KOPT-K1 (cell line): ENCODE results near the gene TNNI3.
"Not testable (repeated sequence)": the region's sequence is repeated elsewhere in the genome, so short reads cannot be mapped to it uniquely, and the experiment has no call there.

Experiments used
- H3K27ac ChIP-seq: fragments of 200-600 bp; sonication (generic); 2 replicates; pipeline ENCODE4 v1.5.1; 2016; ENCODE audit warnings: antibody characterized with exemption, mild to moderate bottlenecking, low read depth, low read length; ENCODE audit not compliant: poor library complexity, severe bottlenecking
- H3K36me3 ChIP-seq: fragments of 200-600 bp; sonication (generic); 2 replicates; pipeline ENCODE4 v1.5.1; 2017; ENCODE audit warnings: antibody characterized with exemption, mild to moderate bottlenecking, low read length, moderate library complexity; ENCODE audit not compliant: insufficient read depth
- H3K9me3 ChIP-seq: fragments of 200-600 bp; sonication (generic); 2 replicates; pipeline ENCODE4 v1.5.1; 2017; ENCODE audit warnings: antibody characterized with exemption, low read length, mild to moderate bottlenecking; ENCODE audit not compliant: insufficient read depth, poor library complexity, severe bottlenecking

Gene TNNI3

GRCh38 chr19:55157064-55157908 is at the start of gene TNNI3:
TNNI3 (minus strand) TSS chr19:55157732; CDS start chr19:55157589, 143 bp downstream.
- Histone ChIP-seq H3K27ac (no peak within 1 kb of the TSS), H3K36me3 (no peaks in the 10 kb centered on the region), H3K9me3 (no peaks in the 10 kb centered on the region)

- Histone ChIP-seq H3K27ac (no peak overlapping the region), H3K9me3 (no peaks in the 10 kb centered on the region), H3K36me3 (no peaks in the 10 kb centered on the region)
These were observed 49.4 kb upstream of the TNNI3 start for GRCh38 chr19:55206664-55207500.

- not testable (repeated sequence) for H3K27ac ChIP-seq, H3K36me3 ChIP-seq, H3K9me3 ChIP-seq
These were observed 44.7 kb upstream of the TNNI3 start for GRCh38 chr19:55202199-55202598.

DNA sequence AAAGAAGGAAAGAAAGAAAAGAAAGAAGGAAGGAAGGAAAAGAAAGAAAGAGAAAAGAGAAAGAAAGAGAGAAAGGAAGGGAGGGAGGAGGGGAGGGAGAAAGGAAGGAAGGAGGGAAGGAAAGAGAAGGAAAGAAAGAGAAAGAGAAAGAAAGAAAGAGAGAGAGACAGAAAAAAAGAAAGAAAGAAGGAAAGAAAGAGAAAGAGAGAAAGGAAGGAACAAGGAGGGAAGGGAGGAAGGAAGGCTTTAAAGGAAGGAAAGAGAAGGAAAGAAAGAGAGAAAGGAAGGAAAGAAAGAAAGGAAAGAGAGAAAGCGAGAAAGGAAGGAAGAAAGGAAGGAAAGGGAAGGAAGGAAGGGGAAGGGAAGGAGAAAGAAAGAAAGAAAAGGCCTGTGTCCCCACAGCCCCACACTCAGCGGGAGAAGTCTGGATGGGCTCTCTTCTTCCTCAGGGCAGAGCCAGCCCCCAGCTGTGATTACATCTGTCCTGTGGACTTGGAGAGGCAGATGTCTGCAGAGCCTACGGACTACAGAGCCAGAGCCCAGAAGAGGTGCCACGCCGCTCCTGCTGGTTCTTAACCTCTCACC is 42.2 kb upstream of the TNNI3 start:
- Histone ChIP-seq H3K36me3 (no peaks in the 10 kb centered on the region), H3K27ac (no peak overlapping the region), H3K9me3 (no peaks in the 10 kb centered on the region)

- Histone ChIP-seq H3K27ac (no peak overlapping the region), H3K36me3 (no peaks in the 10 kb centered on the region), H3K9me3 (no peaks in the 10 kb centered on the region)
These were observed 41.1 kb upstream of the TNNI3 start for GRCh38 chr19:55198651-55199050.

DNA sequence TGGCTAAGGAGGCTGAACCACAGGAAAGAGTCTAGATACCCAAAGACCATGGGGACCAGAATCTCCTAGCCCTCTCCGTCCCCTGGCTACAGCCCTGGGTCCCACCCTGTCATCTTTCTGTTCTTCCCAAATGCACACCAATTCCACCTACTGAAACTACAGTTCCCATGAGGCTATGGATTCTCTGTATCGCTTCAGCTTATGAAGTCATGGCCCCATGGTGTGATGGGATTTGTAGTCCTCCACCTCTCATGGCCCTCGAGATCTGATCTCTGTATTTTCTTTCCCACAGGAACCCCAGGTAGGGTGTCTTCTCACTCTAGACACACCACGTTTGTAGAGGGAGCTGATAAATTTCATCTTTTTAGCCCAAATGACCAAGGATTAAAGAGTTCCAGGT is 40.0 kb upstream of the TNNI3 start:
- Histone ChIP-seq H3K27ac (no peak overlapping the region), H3K9me3 (no peaks in the 10 kb centered on the region), H3K36me3 (no peaks in the 10 kb centered on the region)

- Histone ChIP-seq H3K9me3 (no peaks in the 10 kb centered on the region), H3K27ac (no peak overlapping the region), H3K36me3 (no peaks in the 10 kb centered on the region)
These were observed 39.3 kb upstream of the TNNI3 start for GRCh38 chr19:55196803-55197202.

DNA sequence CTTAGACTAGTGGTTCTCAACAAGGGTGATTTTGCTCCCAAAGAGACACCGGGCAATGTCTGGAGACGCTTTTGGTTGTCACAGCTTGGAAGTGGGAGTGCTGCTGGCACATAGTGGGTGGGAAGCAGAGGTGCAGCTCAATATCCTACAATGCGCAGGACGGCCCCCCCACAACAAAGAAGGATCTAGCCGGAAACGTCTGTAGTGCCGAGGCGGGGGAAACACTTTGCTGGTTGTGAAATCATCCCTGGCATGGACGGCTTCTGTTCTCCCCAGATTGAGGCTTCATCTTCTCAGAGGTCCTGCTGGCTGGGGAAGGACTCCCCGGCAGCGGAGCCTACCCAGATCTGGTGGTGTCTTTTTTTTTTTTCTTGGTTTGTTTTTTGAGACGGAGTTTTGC is 35.9 kb upstream of the TNNI3 start:
- no peak overlapping the region for H3K27ac ChIP-seq
- no peaks in the 10 kb centered on the region for H3K36me3 ChIP-seq
- H3K9me3 ChIP-seq: no peaks in the 10 kb centered on the region

DNA sequence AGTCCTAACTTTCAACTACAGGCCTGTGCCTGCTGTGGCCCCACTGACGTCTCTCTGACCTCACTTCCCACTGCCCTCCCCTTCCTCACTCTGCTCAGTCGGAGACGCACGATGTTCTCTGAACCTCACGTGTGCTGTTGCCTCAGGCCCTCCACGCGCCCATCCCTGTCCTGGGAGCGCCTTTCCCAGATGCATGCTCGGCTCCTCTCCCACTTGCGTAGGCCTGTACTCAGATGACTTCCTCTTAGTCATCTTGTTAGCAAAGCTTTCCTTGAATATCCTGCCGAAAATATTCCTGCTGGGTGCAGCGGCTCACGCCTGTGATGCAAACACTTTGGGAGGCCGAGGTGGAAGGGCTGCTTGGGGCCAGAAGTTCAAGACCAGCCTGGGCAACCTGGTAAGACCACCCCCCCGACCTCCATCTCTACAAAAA is 31.9 kb upstream of the TNNI3 start:
- H3K27ac ChIP-seq: no peak overlapping the region
- H3K36me3 ChIP-seq: no peaks in the 10 kb centered on the region
- no peaks in the 10 kb centered on the region for H3K9me3 ChIP-seq

DNA sequence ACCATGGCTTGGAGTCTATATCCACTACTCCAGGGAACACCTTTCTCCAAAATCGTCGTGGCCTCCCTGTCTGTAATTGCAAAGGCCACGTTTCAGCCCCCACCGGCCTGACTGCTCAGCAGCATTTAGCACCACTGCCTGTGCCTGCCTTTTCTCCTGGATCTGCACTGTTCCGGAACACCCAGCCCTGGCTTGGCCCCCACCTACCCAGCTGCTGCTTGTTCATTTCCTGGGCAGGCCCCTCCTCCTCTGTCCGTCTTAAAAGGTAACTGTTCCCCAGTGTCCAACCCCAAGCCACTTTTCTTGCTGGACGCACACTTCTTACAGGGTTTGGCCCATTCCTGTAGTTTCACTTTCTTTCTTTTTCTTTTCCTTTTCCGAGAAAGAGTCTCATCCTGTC is 31.1 kb upstream of the TNNI3 start:
- H3K9me3 ChIP-seq: no peaks in the 10 kb centered on the region
- no peak overlapping the region for H3K27ac ChIP-seq
- no peaks in the 10 kb centered on the region for H3K36me3 ChIP-seq

DNA sequence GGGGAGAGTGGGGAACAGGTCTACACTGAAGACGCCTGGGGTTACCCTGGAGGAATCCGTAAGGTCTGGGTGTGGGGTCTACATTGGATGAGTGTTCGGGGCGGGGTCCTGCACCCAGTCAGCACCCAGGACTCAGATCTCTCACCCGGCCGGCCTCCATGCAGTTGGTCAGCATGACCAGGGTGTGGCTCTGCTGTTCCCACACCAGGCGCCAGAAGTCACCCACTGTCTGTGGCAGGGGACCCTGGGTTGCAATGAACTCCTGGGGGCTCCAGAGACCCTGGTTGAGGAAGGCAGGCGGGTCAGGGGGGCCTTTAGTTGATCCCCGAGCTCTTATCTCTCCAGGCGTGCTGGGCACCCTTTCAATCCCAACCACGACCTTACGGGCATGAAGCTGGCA is 28.5 kb upstream of the TNNI3 start:
- Histone ChIP-seq H3K27ac (no peak overlapping the region), H3K9me3 (no peaks in the 10 kb centered on the region), H3K36me3 (no peaks in the 10 kb centered on the region)

DNA sequence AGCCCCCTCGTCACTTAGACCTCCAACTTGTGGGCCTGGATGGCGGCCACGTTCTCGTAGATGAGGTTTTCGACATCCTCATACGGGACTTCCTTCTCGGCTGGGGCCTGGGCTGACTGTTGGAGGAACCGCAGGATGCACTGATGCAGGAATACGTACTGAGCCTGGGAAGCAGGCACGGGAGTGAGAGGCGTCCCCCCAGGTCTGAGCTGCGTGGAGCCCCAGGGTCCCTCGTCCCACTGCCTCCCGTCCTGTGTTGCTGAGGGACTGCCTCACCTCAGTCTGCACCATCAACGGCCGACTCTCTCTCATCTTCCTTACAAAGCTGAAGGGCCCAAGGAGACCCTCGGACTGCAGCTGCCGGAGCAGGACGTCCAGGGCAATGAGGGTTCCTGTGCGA is 24.2 kb upstream of the TNNI3 start:
- H3K36me3 ChIP-seq: no peaks in the 10 kb centered on the region

GRCh38 chr19:55179606-55180484 is 22.3 kb upstream of the TNNI3 start, which contains the start of gene SYT5:
SYT5 (minus strand) TSS chr19:55180289; CDS start chr19:55179041, 1,248 bp downstream.
- no peak within 1 kb of the TSS for H3K27ac ChIP-seq
- no peaks in the 10 kb centered on the region for H3K36me3 ChIP-seq
- H3K9me3 ChIP-seq: peaks cover 6% of the 10 kb centered on the region

More for the DNA sequence above, 24.2 kb upstream of the TNNI3 start:
- H3K27ac ChIP-seq: no peak overlapping the region
- no peaks in the 10 kb centered on the region for H3K9me3 ChIP-seq

GRCh38 chr19:55178781-55179599 is 21.5 kb upstream of the TNNI3 start:
- H3K9me3 ChIP-seq: peaks cover 6% of the 10 kb centered on the region
- H3K36me3 ChIP-seq: no peaks in the 10 kb centered on the region
- H3K27ac ChIP-seq: no peak overlapping the region
